PC-9 (cell line): ENCODE results near the gene RPP25. TPM values are rescaled to one million over a fixed set of nuclear protein-coding genes. Genes with fewer than 3 reads are reported as not detected.

Source experiments
- BruUV-seq: library from RNA; stranded (reverse); fragments of 400-500 nt; replicated peaks from 2 replicates; lab custom pipeline; 2021; lab: Mats Ljungman, UMichigan
- CTCF ChIA-PET: fragments of 300-600 bp; sonication (Branson Sonifier 250); formaldehyde crosslinking; loops from one replicate; lab custom pipeline; 2022; ENCODE audit warnings: antibody characterized with exemption; lab: Charles Lee
- POLR2A ChIA-PET: fragments of 300-600 bp; sonication (Branson Sonifier 250); formaldehyde crosslinking; loops from one replicate; lab custom pipeline; 2022; ENCODE audit warnings: antibody characterized with exemption; ENCODE audit not compliant: unreplicated experiment; lab: Charles Lee
- DNase-seq, 2 experiments: peaks; one replicate each; pipeline versions ENCODE4 v3.0.0 to v3.0.0-alpha.2; 2015 to 2022; ENCODE audit warnings: mixed read lengths in 1 of 2
- H2AFZ ChIP-seq: fragments of 200-600 bp; sonication (generic); 2 replicates; pipeline ENCODE4 v1.8.1; 2017; ENCODE audit warnings: antibody characterized with exemption
- H3F3A ChIP-seq: fragments of 200-600 bp; sonication (generic); 2 replicates; pipeline ENCODE4 v1.8.1; 2017; ENCODE audit warnings: antibody characterized with exemption, mild to moderate bottlenecking, low read depth; ENCODE audit not compliant: insufficient read depth
- H3K27ac ChIP-seq: fragments of 200-600 bp; sonication (generic); 2 replicates; pipeline ENCODE4 v1.6.1; 2016; ENCODE audit warnings: mixed run types
- H3K27me3 ChIP-seq: fragments of 200-600 bp; sonication (generic); 2 replicates; pipeline ENCODE4 v1.6.1; 2016; ENCODE audit warnings: low read depth, mixed run types; ENCODE audit not compliant: insufficient read depth
- H3K36me3 ChIP-seq: fragments of 200-600 bp; sonication (generic); 2 replicates; pipeline ENCODE4 v1.6.1; 2016; ENCODE audit warnings: low read depth, mixed run types
- H3K4me1 ChIP-seq: fragments of 200-600 bp; sonication (generic); replicated peaks from 2 replicates; pipeline ENCODE4 v1.6.1; 2016; ENCODE audit warnings: mixed run types; ENCODE audit not compliant: insufficient read depth
- H3K4me2 ChIP-seq: fragments of 200-600 bp; sonication (generic); 2 replicates; pipeline ENCODE4 v1.6.1; 2017; ENCODE audit warnings: mixed run types
- H3K4me3 ChIP-seq: fragments of 200-600 bp; sonication (generic); 2 replicates; pipeline ENCODE4 v1.6.1; 2016; ENCODE audit warnings: mixed run types
- H3K79me2 ChIP-seq: fragments of 200-600 bp; sonication (generic); 2 replicates; pipeline ENCODE4 v1.6.1; 2017; ENCODE audit warnings: low read depth, mixed run types
- H3K9me2 ChIP-seq: fragments of 200-600 bp; sonication (generic); 2 replicates; pipeline ENCODE4 v1.8.1; 2017; ENCODE audit warnings: mild to moderate bottlenecking; ENCODE audit not compliant: insufficient read depth
- H3K9me3 ChIP-seq: fragments of 200-600 bp; sonication (generic); 2 replicates; pipeline ENCODE4 v1.8.1; 2016; ENCODE audit warnings: low read depth; ENCODE audit not compliant: insufficient read depth
- H4K20me1 ChIP-seq: fragments of 200-600 bp; sonication (generic); 2 replicates; pipeline ENCODE4 v1.8.1; 2017; ENCODE audit not compliant: insufficient read depth
- EZH2 ChIP-seq: fragments of 200-600 bp; sonication (generic); IDR thresholded peaks from 2 replicates; pipeline ENCODE4 v1.8.0; 2017; ENCODE audit warnings: antibody characterized with exemption, low read depth
- intact Hi-C: fragments of 100-400 bp; cut with micrococcal nuclease; formaldehyde crosslinking; loops from one replicate; pipeline ENCODE4 v1.10.0; 2022; ENCODE audit not compliant: unreplicated experiment
- total RNA-seq: library from RNA; stranded (reverse); gene quantifications from 2 replicates; pipeline ENCODE4 v1.2.3, GENCODE V29; 2021
- TF ChIP-seq, protein P1 (sequence below): fragments of 200-600 bp; sonication (generic); conservative IDR thresholded peaks from 2 replicates; pipeline ENCODE4 v1.6.1; 2017; ENCODE audit warnings: mixed run types, antibody characterized with exemption, mild to moderate bottlenecking, moderate library complexity

Gene RPP25
- total RNA-seq, 1 experiment from 2014 or later: 14.9 TPM

GRCh38 chr15:74955796-74956647, 550 bp downstream of the RPP25 start:
- intact Hi-C loops: loop anchor here (2.0 to 10.0 kb wide), 3 partner anchors 27 to 581 kb away; partner anchors contain the start of gene PPCDC
- Histone ChIP-seq H3F3A (peaks cover 37% of the 10 kb centered on the region), H3K27ac (peak overlapping the region; percentile 75), H3K9me3 (no peaks in the 10 kb centered on the region), H3K27me3 (no peaks in the 10 kb centered on the region), H3K9me2 (no peaks in the 10 kb centered on the region), H3K4me2 (peak overlapping the region; percentile 96), H3K79me2 (peaks cover 28% of the 10 kb centered on the region), H3K4me1 (peaks cover 30% of the 10 kb centered on the region), H3K36me3 (no peaks in the 10 kb centered on the region), H2AFZ (peak overlapping the region; percentile 93), H3K4me3 (peak overlapping the region; percentile 92), H4K20me1 (peaks cover 20% of the 10 kb centered on the region)
- CTCF ChIA-PET: interaction anchor here (0.6 to 0.9 kb wide), 3 partner anchors 9 to 102 kb away, joined by 3 to 4 read pairs (median 4); partner anchors contain the start of gene PPCDC
- no TSS peak for BruUV-seq
- peak; percentile 61 to 76 for DNase-seq
- no peak for TF ChIP-seq EZH2
- TF ChIP-seq, protein P1, sequence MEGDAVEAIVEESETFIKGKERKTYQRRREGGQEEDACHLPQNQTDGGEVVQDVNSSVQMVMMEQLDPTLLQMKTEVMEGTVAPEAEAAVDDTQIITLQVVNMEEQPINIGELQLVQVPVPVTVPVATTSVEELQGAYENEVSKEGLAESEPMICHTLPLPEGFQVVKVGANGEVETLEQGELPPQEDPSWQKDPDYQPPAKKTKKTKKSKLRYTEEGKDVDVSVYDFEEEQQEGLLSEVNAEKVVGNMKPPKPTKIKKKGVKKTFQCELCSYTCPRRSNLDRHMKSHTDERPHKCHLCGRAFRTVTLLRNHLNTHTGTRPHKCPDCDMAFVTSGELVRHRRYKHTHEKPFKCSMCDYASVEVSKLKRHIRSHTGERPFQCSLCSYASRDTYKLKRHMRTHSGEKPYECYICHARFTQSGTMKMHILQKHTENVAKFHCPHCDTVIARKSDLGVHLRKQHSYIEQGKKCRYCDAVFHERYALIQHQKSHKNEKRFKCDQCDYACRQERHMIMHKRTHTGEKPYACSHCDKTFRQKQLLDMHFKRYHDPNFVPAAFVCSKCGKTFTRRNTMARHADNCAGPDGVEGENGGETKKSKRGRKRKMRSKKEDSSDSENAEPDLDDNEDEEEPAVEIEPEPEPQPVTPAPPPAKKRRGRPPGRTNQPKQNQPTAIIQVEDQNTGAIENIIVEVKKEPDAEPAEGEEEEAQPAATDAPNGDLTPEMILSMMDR: peak; percentile 55; the same call in 1 of the 2 replicates
- POLR2A ChIA-PET: interaction anchor here (0.6 to 0.7 kb wide), 2 partner anchors 167 to 243 kb away, joined by 5 to 6 read pairs; no protein-coding TSS in a partner anchor

- Histone ChIP-seq H3K79me2 (peaks cover 28% of the 10 kb centered on the region), H4K20me1 (peaks cover 20% of the 10 kb centered on the region), H3K4me3 (peak overlapping the region; percentile 92), H3K9me3 (no peaks in the 10 kb centered on the region), H3K4me1 (peaks cover 30% of the 10 kb centered on the region), H3F3A (peaks cover 42% of the 10 kb centered on the region), H2AFZ (no peak overlapping the region), H3K27ac (no peak overlapping the region), H3K4me2 (peak overlapping the region; percentile 96), H3K9me2 (no peaks in the 10 kb centered on the region), H3K27me3 (no peaks in the 10 kb centered on the region), H3K36me3 (no peaks in the 10 kb centered on the region)
- ChIA-PET CTCF (interaction anchor here (0.7 kb wide), 1 partner anchor 171 kb away, joined by 3 read pairs; no protein-coding TSS in a partner anchor), POLR2A (no interaction called here)
- intact Hi-C loops: loop anchor here (5.0 to 10.0 kb wide), 2 partner anchors 67 to 580 kb away; partner anchors contain the start of gene PPCDC
- BruUV-seq: no TSS peak
- no peak for DNase-seq
- TF ChIP-seq, protein P1: no peak
- no peak for TF ChIP-seq EZH2
Observed at GRCh38 chr15:74955017-74955416, 1.6 kb downstream of the RPP25 start.

GRCh38 chr15:74954515-74954914, 2.1 kb downstream of the RPP25 start:
- intact Hi-C loops: loop anchor here (10.0 kb wide), 1 partner anchor 580 kb away; no protein-coding TSS in a partner anchor
- H3K4me1 ChIP-seq: peaks cover 30% of the 10 kb centered on the region
- no peaks in the 10 kb centered on the region for H3K27me3 ChIP-seq
- no peak overlapping the region for H2AFZ ChIP-seq
- DNase-seq: no peak
- TF ChIP-seq, protein P1: no peak
- TF ChIP-seq EZH2: no peak
- H3K4me3 ChIP-seq: peak overlapping the region; percentile 92
- no peaks in the 10 kb centered on the region for H3K9me2 ChIP-seq
- H3K4me2 ChIP-seq: peak overlapping the region; percentile 96
- H3K9me3 ChIP-seq: no peaks in the 10 kb centered on the region
- H4K20me1 ChIP-seq: peaks cover 20% of the 10 kb centered on the region
- H3K79me2 ChIP-seq: peaks cover 28% of the 10 kb centered on the region
- no TSS peak for BruUV-seq
- no peak overlapping the region for H3K27ac ChIP-seq
- peaks cover 42% of the 10 kb centered on the region for H3F3A ChIP-seq
- ChIA-PET POLR2A (interaction anchor here (0.6 kb wide), 1 partner anchor 707 kb away, joined by 8 read pairs; no protein-coding TSS in a partner anchor), CTCF (interaction anchor here (0.7 kb wide), 1 partner anchor 171 kb away, joined by 3 read pairs; no protein-coding TSS in a partner anchor)
- no peaks in the 10 kb centered on the region for H3K36me3 ChIP-seq
